GM12801 (cell line): ENCODE results near the gene ROPN1L.

Experiments used
- TF ChIP-seq, protein P1 (sequence below): IDR thresholded peaks from one replicate; pipeline ENCODE4 v1.5.1; 2011; ENCODE audit warnings: control low read depth; ENCODE audit not compliant: insufficient read length; ENCODE audit errors: extremely low read depth

ROPN1L gene

DNA sequence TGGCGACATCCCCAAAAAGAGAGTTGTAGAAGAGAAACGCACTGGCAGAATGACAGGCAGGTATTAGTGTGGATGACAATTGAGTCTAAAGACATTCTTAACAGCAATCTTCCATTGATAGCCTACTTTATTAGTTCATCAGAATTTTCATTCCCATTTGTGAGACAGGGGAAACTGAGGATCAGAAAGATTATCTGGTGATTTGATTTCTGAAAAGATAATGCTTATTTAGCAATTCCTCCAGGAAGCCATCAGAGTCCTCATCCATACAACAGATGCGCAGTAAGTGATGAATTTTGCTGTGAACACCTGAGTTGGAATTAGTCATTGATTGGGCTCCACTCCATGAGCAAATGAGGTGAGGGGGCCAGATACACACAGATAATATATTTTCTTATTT is 64.9 kb downstream of the ROPN1L start:
- TF ChIP-seq, protein P1, sequence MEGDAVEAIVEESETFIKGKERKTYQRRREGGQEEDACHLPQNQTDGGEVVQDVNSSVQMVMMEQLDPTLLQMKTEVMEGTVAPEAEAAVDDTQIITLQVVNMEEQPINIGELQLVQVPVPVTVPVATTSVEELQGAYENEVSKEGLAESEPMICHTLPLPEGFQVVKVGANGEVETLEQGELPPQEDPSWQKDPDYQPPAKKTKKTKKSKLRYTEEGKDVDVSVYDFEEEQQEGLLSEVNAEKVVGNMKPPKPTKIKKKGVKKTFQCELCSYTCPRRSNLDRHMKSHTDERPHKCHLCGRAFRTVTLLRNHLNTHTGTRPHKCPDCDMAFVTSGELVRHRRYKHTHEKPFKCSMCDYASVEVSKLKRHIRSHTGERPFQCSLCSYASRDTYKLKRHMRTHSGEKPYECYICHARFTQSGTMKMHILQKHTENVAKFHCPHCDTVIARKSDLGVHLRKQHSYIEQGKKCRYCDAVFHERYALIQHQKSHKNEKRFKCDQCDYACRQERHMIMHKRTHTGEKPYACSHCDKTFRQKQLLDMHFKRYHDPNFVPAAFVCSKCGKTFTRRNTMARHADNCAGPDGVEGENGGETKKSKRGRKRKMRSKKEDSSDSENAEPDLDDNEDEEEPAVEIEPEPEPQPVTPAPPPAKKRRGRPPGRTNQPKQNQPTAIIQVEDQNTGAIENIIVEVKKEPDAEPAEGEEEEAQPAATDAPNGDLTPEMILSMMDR = no peak

DNA sequence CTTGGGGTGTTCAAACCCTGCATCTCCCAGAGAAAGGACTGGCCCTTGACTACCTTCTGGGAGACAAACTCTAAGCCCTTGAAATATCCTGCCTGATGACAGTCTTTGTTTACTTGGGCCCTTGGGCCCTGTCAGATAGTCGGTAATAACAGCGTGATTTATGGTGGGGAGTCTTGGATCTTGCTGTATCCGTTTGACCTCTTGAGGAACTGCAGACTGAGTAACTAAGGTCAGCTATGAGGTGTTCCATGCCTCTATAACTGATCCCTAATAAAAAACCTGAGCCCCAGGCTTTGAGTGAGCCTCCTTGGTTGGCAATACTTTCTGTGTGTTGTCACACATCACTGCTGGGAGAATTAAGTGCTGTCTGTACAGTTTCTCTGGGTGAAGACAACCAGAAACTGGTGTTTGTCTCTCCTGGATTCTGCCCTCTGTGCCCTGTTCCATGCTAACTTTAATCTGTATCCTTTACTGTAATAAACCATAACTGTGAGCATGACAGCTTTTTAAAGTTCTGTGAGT is 66.0 kb downstream of the ROPN1L start:
- TF ChIP-seq, protein P1 = no peak

DNA sequence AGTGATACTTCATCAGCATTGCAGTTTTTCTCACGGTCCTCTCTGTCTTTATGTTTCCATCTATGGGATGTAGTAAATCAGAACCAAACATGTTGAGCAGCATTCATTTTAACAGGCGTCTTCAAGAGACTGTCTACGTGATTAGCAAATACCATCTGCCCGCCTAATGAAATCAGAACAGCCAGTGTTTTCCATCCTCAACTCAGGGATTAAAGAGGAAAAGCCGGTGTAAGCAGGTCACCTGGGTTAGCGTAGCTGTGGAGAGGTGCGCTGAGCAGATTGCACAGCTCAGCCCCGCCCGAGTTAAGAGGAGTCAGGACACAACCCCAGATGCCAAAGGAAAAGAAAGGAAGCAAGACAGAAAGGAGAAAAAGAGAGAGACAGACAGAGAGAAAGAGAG is 67.9 kb downstream of the ROPN1L start:
- TF ChIP-seq, protein P1 = no peak

DNA sequence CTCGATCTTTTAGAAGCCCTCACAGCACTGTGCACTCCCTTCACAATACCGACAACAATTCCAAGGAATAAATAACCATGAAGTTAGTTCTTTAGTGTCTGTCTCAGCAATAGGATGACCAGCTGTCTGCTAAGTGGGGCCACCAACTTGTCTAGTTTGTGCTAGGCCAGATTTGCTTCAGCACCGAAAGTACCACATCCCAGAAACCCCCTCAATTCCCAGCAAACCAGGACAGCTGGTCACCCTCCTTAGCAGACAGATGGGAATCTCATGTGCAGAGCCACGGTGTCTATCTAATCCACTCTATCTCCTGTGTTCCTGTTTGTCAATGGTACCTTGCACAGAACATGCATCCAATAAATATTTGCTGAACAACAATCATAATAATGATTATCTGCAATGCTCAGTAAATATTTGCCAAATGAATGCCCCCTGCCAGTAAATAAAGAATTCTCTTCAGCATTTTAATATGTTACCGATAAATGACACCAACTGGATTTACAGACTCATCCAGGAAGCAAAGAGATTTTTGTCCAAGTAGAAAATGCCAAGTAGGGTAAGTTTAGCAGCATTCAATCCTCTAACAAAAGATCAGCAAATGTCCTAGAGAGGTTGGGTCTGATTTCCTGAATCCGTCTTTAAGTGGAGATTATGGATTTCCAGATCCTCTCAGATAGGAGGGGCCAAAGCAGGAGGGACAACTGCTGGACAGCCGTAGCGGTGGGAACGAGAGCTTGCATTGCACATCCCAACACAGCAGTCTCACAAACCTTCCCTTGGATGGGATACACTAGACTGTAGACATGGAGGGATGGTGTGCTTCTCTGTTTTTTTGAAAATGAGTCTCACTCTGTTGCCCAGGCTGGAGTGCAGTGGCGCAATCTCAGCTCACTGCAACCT is 70.3 kb downstream of the ROPN1L start:
- TF ChIP-seq, protein P1 = no peak

DNA sequence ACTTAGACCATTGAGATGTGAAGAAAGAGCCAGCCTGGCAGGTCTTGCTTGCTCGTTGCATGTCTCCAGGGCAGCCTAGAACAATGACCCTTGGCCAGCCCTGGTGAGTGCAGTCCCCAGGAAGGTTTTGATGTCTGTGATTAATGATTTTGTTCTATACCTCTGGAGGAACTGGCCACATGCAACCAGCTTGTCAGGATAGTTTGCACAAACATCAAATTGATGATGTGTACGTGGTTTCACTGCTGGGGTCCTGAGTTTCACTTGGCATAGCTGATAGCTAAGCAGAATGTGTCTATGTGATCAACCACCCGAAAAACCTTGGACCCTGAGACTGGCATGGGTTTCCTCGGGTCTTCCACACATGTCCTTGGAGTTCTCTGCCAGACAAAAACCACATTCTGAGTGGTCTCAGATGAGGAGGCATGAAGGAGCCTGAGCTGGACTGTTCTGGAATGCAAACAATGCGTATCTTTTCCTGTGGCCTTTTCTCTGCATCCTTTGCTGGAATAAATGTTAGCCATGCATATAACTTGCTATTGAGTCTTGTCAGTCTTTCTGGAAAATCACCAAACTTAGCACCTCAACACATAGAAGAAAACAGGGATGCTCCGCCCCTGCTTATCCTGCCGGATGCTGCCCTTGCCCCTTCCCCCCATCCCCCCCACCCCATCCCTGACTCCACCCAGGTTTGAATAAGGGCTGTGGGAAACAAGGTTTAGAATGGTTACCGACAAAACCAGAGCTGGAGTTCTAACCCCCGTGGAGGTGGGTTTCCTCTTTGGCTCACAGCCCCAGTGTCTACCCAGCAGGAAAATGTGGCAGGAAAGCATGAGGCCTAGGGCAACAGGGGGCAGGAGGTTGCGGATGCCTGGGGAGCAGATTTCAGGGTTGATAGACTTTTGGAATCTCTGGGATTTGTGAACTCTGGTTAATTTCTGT is 72.1 kb downstream of the ROPN1L start:
- TF ChIP-seq, protein P1 = no peak
